Stimulated activated naive CD8-positive, alpha-beta T cell treated with anti-CD3 and anti-CD28 coated beads, Interleukin-15, Interleukin-2, amounts not matched to agents 100 ng/mL and 50 ng/mL, for 24 hours (primary cell): Measurements from ENCODE around the gene MYO1E.
"Not testable (repeated sequence)": the region's sequence is repeated elsewhere in the genome, so short reads cannot be mapped to it uniquely, and the experiment has no call there.

ENCODE experiments used
- H3K27ac Mint-ChIP-seq: one replicate; pipeline ENCODE4 v1.8.0; 2021; ENCODE audit warnings: mild to moderate bottlenecking, mixed read lengths
- H3K27me3 Mint-ChIP-seq: one replicate; pipeline ENCODE4 v1.8.0; 2021; ENCODE audit warnings: mixed read lengths
- H3K36me3 Mint-ChIP-seq: one replicate; pipeline ENCODE4 v1.8.0; 2021; ENCODE audit warnings: low read depth, mixed read lengths
- H3K4me1 Mint-ChIP-seq: one replicate; pipeline ENCODE4 v1.8.0; 2021; ENCODE audit warnings: low read depth, mixed read lengths
- H3K4me3 Mint-ChIP-seq: one replicate; pipeline ENCODE4 v1.8.0; 2021; ENCODE audit warnings: mild to moderate bottlenecking, mixed read lengths
- H3K9me3 Mint-ChIP-seq: one replicate; pipeline ENCODE4 v1.8.0; 2021; ENCODE audit warnings: mixed read lengths

Gene MYO1E

GRCh38 chr15:59372352-59373211 lies at the start of gene MYO1E:
TSS of gene MYO1E (minus strand) at chr15:59372871. CDS start at chr15:59372500, 371 bp downstream.
- Mint-ChIP-seq H3K27ac (peak within 1 kb of the TSS; percentile 86), H3K4me1 (peaks cover 37% of the 10 kb centered on the region), H3K9me3 (no peaks in the 10 kb centered on the region), H3K4me3 (peak within 1 kb of the TSS; percentile 89), H3K36me3 (no peaks in the 10 kb centered on the region), H3K27me3 (peaks cover 48% of the 10 kb centered on the region)

GRCh38 chr15:59420986-59421618 lies 48.4 kb upstream of the MYO1E start:
- no peaks in the 10 kb centered on the region for H3K9me3 Mint-ChIP-seq
- H3K27me3 Mint-ChIP-seq, result peaks cover 41% of the 10 kb centered on the region
- H3K27ac Mint-ChIP-seq, result no peak overlapping the region
- H3K4me3 Mint-ChIP-seq, result no peak overlapping the region
- no peaks in the 10 kb centered on the region for H3K36me3 Mint-ChIP-seq
- H3K4me1 Mint-ChIP-seq, result peaks cover 30% of the 10 kb centered on the region

DNA sequence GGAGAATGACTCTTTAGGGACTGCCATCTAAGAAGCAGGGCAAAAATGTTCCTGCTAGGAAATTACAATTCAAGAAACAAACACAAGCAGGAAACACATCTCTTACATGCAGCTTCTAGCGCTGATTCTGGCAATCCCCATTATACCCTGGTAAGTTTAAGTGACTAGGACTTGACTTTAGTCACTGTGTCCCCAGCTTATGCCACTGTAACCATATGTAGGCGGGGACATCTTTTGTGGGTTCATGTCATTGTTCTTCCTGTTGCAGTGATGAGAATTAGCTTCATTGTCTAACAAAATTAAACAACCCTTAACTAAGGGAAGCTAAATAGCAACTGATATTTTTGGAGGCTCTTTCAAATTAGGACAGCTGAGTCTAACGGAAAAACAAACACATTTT lies 47.4 kb upstream of the MYO1E start:
- Mint-ChIP-seq H3K36me3 (no peaks in the 10 kb centered on the region), H3K27ac (no peak overlapping the region), H3K4me3 (no peak overlapping the region), H3K4me1 (peaks cover 30% of the 10 kb centered on the region), H3K27me3 (peaks cover 50% of the 10 kb centered on the region), H3K9me3 (no peaks in the 10 kb centered on the region)

DNA sequence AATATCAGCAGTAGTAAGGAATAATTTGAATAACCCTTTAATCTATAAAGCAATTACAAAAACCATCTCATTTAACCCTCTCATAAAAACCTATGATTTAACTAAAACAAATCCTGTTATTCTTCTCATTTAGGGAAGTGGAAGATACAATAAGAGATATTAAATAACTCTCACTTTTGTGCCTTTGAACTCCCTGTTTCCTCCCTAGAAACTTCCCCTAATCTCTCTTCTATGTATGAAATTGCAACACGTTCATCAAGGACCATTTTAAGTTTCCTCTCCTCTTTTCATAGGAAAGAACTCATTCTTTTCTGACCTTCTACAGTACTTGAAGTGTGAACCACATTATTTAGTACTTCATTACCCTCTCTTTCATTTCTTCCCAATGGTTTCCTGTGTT lies 46.5 kb upstream of the MYO1E start:
- no peaks in the 10 kb centered on the region for H3K9me3 Mint-ChIP-seq
- H3K4me3 Mint-ChIP-seq, result no peak overlapping the region
- H3K27ac Mint-ChIP-seq, result no peak overlapping the region
- peaks cover 50% of the 10 kb centered on the region for H3K27me3 Mint-ChIP-seq
- H3K4me1 Mint-ChIP-seq, result peaks cover 27% of the 10 kb centered on the region
- H3K36me3 Mint-ChIP-seq, result no peaks in the 10 kb centered on the region

- no peak overlapping the region for H3K4me3 Mint-ChIP-seq
- no peaks in the 10 kb centered on the region for H3K36me3 Mint-ChIP-seq
- no peaks in the 10 kb centered on the region for H3K9me3 Mint-ChIP-seq
- H3K4me1 Mint-ChIP-seq, result peaks cover 49% of the 10 kb centered on the region
- no peak overlapping the region for H3K27ac Mint-ChIP-seq
- peaks cover 47% of the 10 kb centered on the region for H3K27me3 Mint-ChIP-seq
Observed at GRCh38 chr15:59416816-59417215, 44.1 kb upstream of the MYO1E start.

DNA sequence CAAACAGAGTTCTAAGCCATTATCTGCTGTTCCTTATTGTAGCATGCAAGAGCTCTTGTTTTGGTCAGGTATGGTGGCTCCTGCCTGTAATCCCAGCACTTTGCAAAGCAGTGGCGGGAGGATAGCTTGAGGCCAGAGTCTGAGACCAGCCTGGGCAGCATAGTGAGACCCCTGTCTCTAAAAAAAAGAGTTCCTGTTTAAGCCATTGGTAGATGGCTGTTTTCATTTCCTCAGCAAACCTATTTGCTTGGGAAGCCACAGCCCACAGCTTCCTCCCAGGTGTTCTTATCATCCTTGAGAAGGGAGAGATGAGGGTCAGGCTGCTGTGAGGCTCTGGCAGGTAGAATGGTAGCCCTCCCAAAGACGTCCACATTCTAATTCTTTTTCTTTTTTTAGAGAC lies 40.9 kb upstream of the MYO1E start:
- peaks cover 39% of the 10 kb centered on the region for H3K27me3 Mint-ChIP-seq
- peak overlapping the region; percentile 60 for H3K27ac Mint-ChIP-seq
- H3K4me1 Mint-ChIP-seq, result peaks cover 48% of the 10 kb centered on the region
- H3K9me3 Mint-ChIP-seq, result no peaks in the 10 kb centered on the region
- no peaks in the 10 kb centered on the region for H3K36me3 Mint-ChIP-seq
- no peak overlapping the region for H3K4me3 Mint-ChIP-seq

- H3K9me3 Mint-ChIP-seq, result no peaks in the 10 kb centered on the region
- H3K4me1 Mint-ChIP-seq, result peaks cover 48% of the 10 kb centered on the region
- H3K27me3 Mint-ChIP-seq, result peaks cover 20% of the 10 kb centered on the region
- H3K36me3 Mint-ChIP-seq, result no peaks in the 10 kb centered on the region
- H3K4me3 Mint-ChIP-seq, result no peak overlapping the region
- no peak overlapping the region for H3K27ac Mint-ChIP-seq
Observed at GRCh38 chr15:59410391-59410896, 37.8 kb upstream of the MYO1E start.

GRCh38 chr15:59407946-59408345 lies 35.3 kb upstream of the MYO1E start:
- no peaks in the 10 kb centered on the region for H3K9me3 Mint-ChIP-seq
- peaks cover 9% of the 10 kb centered on the region for H3K27me3 Mint-ChIP-seq
- peaks cover 39% of the 10 kb centered on the region for H3K4me1 Mint-ChIP-seq
- no peak overlapping the region for H3K27ac Mint-ChIP-seq
- H3K4me3 Mint-ChIP-seq, result no peak overlapping the region
- no peaks in the 10 kb centered on the region for H3K36me3 Mint-ChIP-seq

GRCh38 chr15:59406446-59406845 lies 33.8 kb upstream of the MYO1E start:
- H3K4me1 Mint-ChIP-seq, result peaks cover 30% of the 10 kb centered on the region
- H3K4me3 Mint-ChIP-seq, result no peak overlapping the region
- no peaks in the 10 kb centered on the region for H3K36me3 Mint-ChIP-seq
- peaks cover 14% of the 10 kb centered on the region for H3K27me3 Mint-ChIP-seq
- no peaks in the 10 kb centered on the region for H3K9me3 Mint-ChIP-seq
- H3K27ac Mint-ChIP-seq, result no peak overlapping the region

- no peak overlapping the region for H3K27ac Mint-ChIP-seq
- no peaks in the 10 kb centered on the region for H3K36me3 Mint-ChIP-seq
- peaks cover 19% of the 10 kb centered on the region for H3K27me3 Mint-ChIP-seq
- no peaks in the 10 kb centered on the region for H3K9me3 Mint-ChIP-seq
- H3K4me1 Mint-ChIP-seq, result peaks cover 24% of the 10 kb centered on the region
- no peak overlapping the region for H3K4me3 Mint-ChIP-seq
Observed at GRCh38 chr15:59405079-59405478, 32.4 kb upstream of the MYO1E start.

DNA sequence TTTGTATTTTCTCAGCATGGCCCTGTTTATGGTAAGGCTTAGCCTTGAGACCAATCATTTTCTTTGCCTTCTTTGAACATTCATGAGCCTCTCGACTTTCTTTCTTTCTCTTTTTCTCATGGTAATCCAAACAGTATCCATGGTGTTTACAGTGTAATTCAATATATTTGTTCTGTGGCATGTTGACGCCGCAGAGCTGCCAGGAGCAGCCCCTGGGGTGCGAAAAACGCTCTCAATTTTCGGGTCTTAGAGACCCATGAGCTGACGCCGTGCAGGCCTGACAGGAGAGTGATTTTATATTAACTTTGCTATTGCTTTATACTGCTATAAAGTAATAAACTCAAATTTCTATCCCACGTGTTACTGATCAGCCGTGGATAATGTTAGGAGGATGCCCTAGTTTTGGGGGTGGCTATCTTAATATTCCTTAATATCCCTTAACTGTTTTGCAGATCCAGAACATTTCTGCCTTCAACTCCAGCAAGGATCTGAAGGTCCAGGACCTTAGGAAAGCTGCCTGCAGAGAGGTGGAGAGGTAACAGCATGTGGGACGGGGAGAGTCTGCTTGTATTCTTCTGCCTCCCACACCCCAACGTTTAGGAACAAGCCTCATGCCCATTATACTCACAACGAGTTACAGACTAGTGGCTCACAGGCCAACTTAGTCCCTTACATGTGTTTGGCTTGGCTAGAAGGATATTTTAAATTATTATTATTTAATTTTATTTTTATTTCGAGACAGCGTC lies 29.3 kb upstream of the MYO1E start:
- Mint-ChIP-seq H3K9me3 (no peaks in the 10 kb centered on the region), H3K36me3 (no peaks in the 10 kb centered on the region), H3K4me3 (no peak overlapping the region), H3K27me3 (peaks cover 24% of the 10 kb centered on the region), H3K27ac (peak overlapping the region; percentile 18), H3K4me1 (peaks cover 39% of the 10 kb centered on the region)

GRCh38 chr15:59401051-59401823 lies 28.6 kb upstream of the MYO1E start:
- Mint-ChIP-seq H3K27me3 (peaks cover 31% of the 10 kb centered on the region), H3K27ac (peak overlapping the region; percentile 18), H3K4me1 (peaks cover 41% of the 10 kb centered on the region)
- H3K36me3 Mint-ChIP-seq, H3K9me3 Mint-ChIP-seq, H3K4me3 Mint-ChIP-seq: not testable (repeated sequence)

DNA sequence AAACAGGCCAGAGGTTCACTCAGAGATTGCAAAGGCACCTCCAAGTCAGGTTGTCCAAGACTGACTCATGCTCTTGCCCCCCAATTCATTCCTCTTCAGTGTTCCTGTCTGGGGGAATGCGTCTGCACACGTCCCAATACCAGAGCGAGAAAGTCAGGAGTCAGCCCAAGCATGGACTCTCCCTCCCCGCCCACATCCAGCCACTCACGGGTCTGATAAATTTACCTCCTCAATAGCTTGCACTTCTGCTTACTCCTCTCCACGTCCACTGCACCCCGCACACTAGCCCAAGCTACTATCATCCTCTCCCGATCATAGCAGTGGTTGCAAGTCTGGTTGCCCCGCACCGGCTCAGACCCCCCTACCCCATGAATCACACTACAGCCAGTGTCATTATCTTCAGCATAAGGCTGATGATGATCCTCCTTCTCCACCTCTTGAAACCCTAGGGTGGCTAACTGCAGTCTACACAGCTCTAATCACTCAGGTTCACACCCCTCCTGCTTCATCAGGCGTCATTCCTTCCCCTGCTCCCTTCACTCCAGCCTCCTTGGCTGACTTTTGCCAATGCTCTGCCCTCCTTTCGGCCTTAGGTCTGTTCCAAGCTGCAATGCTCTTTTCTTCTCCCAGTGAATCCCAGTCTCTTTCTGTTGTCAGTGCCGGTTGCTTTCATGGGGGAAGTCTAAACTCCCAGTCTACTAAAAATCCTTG lies 27.6 kb upstream of the MYO1E start:
- H3K4me1 Mint-ChIP-seq, result peaks cover 46% of the 10 kb centered on the region
- H3K36me3 Mint-ChIP-seq, result no peaks in the 10 kb centered on the region
- peak overlapping the region; percentile 17 for H3K4me3 Mint-ChIP-seq
- peaks cover 32% of the 10 kb centered on the region for H3K27me3 Mint-ChIP-seq
- no peaks in the 10 kb centered on the region for H3K9me3 Mint-ChIP-seq
- peak overlapping the region; percentile 54 for H3K27ac Mint-ChIP-seq
